NCI-H526 treated with DMSO at 0.1 percent for 48 hours (cell line): ENCODE results near the gene SEPTIN3.

ENCODE experiments used
- DNase-seq: peaks from one replicate; lab custom pipeline; 2025; lab: John Stamatoyannopoulos, UW

The SEPTIN3 gene

GRCh38 chr22:41969110-41969646 is at the start of gene SEPTIN3:
Gene SEPTIN3 (plus strand): TSS chr22:41969443. CDS start chr22:41971493, 2,050 bp downstream.
- DNase-seq, result no peak

GRCh38 chr22:41920271-41920976 is 48.8 kb upstream of the SEPTIN3 start:
- DNase-seq, result no peak

GRCh38 chr22:41922328-41922727 is 46.9 kb upstream of the SEPTIN3 start:
- no peak for DNase-seq

- DNase-seq, result no peak
Measured at GRCh38 chr22:41922940-41923594, 46.2 kb upstream of the SEPTIN3 start.

GRCh38 chr22:41923595-41924276 is 45.5 kb upstream of the SEPTIN3 start:
- no peak for DNase-seq

- no peak for DNase-seq
Measured at GRCh38 chr22:41925783-41926460, 43.3 kb upstream of the SEPTIN3 start.

GRCh38 chr22:41927813-41928212 is 41.4 kb upstream of the SEPTIN3 start:
- no peak for DNase-seq

- no peak for DNase-seq
Measured at GRCh38 chr22:41928593-41929417, 40.4 kb upstream of the SEPTIN3 start.

- DNase-seq, result no peak
Measured at GRCh38 chr22:41929418-41929810, 39.8 kb upstream of the SEPTIN3 start.

GRCh38 chr22:41931701-41932269 is 37.5 kb upstream of the SEPTIN3 start:
- peak; percentile 36 for DNase-seq

- DNase-seq, result no peak
Measured at GRCh38 chr22:41932353-41932752, 36.9 kb upstream of the SEPTIN3 start.

- no peak for DNase-seq
Measured at GRCh38 chr22:41933411-41934177, 35.6 kb upstream of the SEPTIN3 start.

GRCh38 chr22:41934284-41935014 is 34.8 kb upstream of the SEPTIN3 start:
- no peak for DNase-seq

GRCh38 chr22:41935015-41935351 is 34.3 kb upstream of the SEPTIN3 start:
- DNase-seq, result no peak

- no peak for DNase-seq
Measured at GRCh38 chr22:41935509-41935908, 33.7 kb upstream of the SEPTIN3 start.

GRCh38 chr22:41936894-41937169 is 32.4 kb upstream of the SEPTIN3 start:
- DNase-seq, result no peak

GRCh38 chr22:41939981-41940831 is 29.0 kb upstream of the SEPTIN3 start:
- peak; percentile 14 for DNase-seq

GRCh38 chr22:41940832-41941765 is 28.1 kb upstream of the SEPTIN3 start:
- DNase-seq, result peak; percentile 16
